T-helper 22 cell (primary cell): Measurements from ENCODE around the gene SLC35B2.

Experiments
- DNase-seq: peaks from one replicate; pipeline ENCODE4 v3.0.0-alpha.2; 2020; ENCODE audit warnings: low read depth

Gene SLC35B2

DNA sequence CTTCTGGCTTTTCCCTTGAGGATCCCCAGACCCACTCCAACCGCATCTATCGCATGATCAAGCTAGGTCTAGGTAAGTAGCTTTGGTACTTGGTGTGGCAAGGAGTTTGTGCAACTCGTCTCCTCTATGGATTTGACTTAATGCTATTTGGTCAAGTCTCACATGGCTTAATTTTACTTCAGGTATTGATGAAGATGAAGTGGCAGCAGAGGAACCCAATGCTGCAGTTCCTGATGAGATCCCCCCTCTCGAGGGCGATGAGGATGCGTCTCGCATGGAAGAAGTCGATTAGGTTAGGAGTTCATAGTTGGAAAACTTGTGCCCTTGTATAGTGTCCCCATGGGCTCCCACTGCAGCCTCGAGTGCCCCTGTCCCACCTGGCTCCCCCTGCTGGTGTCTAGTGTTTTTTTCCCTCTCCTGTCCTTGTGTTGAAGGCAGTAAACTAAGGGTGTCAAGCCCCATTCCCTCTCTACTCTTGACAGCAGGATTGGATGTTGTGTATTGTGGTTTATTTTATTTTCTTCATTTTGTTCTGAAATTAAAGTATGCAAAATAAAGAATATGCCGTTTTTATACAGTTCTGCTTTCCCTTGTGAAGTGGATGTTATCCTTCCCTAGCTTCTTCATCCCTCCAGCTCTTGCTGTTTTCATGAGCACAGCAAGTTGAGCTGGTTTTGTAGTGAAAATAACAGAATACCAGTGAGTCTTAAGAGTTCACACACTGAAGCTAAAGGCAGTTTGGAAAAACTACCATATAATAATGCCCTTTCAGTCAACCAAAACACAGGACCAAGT lies 3.8 kb downstream of the SLC35B2 start:
- DNase-seq = no peak

DNA sequence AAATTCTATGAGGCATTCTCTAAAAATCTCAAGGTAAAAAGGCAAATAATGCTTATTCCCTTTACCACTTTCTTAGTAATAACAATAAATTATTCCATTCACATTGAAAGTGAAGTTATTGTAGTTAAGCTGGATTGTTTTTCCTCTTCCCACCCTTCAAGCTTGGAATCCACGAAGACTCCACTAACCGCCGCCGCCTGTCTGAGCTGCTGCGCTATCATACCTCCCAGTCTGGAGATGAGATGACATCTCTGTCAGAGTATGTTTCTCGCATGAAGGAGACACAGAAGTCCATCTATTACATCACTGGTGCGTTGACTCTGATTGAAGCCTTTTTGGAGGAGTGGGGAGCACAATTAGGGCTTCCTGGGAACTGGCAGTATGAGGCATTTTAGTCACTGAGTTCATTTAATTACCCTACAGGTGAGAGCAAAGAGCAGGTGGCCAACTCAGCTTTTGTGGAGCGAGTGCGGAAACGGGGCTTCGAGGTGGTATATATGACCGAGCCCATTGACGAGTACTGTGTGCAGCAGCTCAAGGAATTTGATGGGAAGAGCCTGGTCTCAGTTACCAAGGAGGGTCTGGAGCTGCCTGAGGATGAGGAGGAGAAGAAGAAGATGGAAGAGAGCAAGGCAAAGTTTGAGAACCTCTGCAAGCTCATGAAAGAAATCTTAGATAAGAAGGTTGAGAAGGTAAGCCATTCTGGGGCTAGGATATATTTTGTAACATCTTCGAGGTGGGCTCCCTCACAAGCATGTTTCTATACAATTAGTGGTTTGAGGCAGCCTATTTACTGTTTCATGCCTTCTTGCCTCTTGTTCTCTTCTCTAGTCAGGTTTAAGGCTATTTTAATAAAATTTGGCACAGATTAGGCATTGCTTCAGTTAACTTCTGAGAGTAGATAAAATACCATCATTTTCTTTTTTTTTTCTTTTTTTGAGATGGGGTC lies 5.5 kb downstream of the SLC35B2 start:
- no peak for DNase-seq

DNA sequence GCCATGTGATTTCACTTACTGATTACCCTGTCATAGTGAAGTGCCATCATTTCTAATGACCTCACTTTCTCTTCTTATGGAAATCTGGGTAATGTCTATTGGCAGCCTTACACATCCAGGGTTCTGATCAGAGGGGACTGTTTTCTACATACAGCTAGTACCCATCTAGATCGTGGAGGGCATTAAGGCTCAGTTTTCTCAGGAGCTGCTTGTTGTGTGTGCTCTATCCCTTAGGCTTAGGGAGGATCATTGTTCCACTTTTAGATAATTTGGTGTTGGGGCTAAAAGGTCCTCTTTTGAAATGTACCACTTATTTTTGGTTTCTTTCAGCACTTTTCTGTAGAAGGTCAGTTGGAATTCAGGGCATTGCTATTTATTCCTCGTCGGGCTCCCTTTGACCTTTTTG lies 6.6 kb downstream of the SLC35B2 start:
- DNase-seq = no peak

DNA sequence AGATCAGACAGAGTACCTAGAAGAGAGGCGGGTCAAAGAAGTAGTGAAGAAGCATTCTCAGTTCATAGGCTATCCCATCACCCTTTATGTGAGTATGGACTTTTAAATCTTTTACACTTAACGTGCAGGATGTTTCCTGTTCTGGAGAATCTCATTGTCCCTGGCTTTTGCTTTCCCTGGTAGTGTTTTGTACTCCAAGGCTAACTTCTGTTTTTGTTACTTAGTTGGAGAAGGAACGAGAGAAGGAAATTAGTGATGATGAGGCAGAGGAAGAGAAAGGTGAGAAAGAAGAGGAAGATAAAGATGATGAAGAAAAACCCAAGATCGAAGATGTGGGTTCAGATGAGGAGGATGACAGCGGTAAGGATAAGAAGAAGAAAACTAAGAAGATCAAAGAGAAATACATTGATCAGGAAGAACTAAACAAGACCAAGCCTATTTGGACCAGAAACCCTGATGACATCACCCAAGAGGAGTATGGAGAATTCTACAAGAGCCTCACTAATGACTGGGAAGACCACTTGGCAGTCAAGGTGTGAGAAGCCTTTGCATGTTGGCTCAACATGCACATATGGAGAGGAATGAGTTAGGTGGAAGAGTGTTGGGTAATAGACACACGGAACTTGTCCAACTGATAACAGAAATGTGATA lies 7.1 kb downstream of the SLC35B2 start:
- DNase-seq = no peak

DNA sequence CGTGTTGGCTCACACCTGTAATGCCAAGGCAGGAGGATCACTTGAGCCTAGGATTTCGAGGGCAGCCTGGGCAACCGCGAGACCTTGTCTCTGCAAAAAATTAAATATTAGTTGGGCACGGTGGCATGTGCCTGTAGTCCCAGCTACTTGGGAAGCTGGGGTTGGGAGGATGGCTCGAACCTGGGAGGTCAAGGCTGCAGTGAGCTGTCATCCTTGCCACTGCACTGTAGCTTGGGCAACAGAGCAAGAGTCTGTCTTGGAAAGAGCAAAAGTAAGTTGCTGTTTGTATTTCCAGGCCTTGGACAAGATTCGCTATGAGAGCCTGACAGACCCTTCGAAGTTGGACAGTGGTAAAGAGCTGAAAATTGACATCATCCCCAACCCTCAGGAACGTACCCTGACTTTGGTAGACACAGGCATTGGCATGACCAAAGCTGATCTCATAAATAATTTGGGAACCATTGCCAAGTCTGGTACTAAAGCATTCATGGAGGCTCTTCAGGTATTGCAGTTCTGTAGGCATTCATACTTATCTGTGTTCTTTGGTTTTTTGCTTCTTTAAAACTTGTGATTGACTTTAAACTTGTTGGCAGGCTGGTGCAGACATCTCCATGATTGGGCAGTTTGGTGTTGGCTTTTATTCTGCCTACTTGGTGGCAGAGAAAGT lies 8.1 kb downstream of the SLC35B2 start:
- DNase-seq = no peak

DNA sequence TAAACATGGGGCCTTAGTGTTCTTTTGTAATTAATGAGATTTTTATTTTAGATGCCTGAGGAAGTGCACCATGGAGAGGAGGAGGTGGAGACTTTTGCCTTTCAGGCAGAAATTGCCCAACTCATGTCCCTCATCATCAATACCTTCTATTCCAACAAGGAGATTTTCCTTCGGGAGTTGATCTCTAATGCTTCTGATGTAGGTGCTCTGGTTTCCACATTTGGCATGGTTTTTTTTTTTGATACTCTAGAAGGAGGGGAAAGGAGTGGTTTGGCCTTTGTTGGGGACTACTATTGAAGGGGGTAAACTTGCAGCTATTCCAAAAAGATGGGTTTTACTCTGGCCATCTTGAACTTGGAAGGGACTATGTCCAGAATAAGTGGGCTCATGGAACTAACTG lies 8.7 kb downstream of the SLC35B2 start:
- DNase-seq = no peak

DNA sequence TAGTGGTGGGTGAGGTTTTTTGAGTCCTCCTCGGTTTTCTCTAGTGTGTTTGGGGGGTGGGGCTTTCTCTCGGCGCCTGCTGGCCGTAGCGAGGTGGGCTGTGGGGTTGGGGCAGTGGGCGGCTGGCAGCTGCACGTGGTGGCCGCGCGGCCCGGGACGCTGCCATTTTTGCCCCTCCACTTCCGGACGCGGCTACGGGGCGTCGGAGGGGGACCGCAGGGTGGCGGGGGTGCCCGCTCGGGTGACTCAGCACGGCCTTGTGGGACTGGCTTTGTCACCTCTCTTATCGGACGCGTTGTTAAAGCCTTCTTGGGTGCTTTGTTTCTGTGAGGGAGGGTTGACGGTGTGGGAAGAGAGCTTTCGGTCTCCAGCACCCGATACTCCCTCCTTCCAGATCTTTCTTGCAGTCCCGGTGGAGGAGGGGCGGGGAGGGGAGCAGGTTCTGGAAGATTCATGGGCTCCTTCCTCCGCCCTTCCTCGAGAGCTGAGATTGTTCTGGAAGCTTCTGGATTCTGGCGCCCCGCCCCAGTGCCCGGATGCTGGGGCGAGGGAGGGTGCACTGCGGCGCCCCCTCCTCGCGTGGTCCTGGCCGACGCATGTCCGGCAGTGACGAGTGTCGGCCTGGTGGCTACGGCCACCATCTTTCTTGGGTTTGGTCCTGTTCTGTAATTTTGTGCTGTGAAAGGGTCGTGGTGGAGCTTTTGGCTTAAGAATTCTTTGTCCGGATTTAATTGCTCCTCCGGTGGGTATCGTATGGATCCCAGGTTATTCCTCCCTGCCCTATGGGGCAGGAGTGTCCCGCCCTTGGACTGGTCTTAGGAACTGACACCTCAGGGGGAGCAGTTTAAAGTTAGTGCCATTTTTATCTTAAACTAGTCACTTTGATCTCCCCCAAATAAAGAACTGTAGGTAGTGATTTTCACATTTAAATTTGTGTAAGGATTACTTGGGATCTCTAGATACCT lies 9.7 kb downstream of the SLC35B2 start:
- DNase-seq = peak; percentile 87

DNA sequence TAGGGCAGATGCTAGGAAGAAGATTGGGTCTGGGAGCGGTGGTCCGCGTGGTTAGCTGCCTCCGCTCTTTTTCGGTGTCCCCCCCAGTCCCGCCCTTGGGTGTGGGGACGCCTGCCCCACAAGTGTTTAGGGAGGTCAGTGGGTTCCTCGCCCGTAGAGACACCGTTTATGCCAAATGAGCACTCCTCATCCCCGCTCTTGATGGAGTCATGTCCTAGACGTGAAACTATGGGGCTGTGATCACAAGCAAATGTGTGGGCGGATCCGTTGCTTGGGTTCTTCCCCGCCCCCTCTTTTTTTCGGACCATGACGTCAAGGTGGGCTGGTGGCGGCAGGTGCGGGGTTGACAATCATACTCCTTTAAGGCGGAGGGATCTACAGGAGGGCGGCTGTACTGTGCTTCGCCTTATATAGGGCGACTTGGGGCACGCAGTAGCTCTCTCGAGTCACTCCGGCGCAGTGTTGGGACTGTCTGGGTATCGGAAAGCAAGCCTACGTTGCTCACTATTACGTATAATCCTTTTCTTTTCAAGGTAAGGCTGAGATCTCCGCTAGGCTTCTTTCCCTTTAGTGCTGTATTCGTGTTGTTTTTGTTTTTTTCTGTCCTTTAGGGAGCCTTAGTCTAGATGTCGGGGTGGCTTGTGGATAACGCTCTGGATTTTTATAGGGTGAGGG lies 10.5 kb downstream of the SLC35B2 start, which contains the start of gene HSP90AB1:
Gene HSP90AB1 (plus strand): TSS at position 439 of the 675 bp plus-strand sequence. CDS start 1,529 bp downstream, outside the sequence.
- DNase-seq = peak; percentile 96

DNA sequence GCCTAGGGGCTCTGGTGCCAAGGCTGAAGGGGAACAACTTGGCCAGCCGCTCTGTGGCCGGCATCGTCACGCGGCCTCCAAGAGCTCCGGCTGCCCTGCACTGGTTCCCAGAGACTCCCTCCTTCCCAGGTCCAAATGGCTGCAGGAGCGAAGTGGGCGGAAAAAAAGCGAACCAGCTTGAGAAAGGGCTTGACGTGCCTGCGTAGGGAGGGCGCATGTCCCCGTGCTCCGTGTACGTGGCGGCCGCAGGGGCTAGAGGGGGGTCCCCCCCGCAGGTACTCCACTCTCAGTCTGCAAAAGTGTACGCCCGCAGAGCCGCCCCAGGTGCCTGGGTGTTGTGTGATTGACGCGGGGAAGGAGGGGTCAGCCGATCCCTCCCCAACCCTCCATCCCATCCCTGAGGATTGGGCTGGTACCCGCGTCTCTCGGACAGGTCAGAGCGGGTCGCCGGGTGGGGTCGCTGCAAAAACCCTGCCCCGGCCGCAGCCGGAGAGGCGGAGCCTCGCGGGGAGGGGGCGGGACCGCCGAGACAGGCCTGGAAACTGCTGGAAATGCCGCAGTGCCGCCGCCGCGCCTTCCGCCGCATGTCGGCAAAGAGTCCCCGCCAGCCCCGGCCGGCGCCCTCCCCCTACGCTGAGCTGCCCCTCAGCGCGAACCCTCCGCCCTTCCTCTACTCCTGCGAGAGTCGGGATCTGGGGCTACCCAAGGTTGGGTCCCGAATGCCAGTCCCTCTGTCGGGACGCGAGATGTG lies 11.2 kb downstream of the SLC35B2 start:
- DNase-seq = peak; percentile 61

DNA sequence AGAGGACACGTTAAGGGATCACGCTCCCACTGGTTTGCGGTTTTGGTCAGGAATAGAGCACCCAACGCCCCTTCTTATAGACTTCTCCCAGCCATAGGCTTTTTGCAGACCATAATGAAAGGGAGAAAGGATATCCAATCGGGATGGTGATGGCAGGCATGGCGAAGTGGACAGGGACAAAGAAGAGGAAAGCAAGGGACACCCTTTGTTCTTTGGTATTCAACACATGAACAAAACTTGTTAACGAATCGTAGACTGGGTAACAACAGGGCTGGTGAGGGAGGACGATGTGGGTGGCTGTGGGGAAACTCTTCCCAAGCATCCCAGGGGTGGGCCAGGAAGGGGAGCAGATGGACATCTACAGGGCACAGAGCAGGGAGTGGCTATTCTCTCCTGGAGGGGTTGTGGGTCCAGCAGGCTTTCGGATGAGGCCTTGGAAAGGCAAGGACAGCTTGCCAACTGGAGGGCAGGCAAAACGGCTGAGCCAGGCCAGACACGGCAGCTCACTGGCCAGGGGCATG lies 11.9 kb downstream of the SLC35B2 start:
- DNase-seq = no peak

DNA sequence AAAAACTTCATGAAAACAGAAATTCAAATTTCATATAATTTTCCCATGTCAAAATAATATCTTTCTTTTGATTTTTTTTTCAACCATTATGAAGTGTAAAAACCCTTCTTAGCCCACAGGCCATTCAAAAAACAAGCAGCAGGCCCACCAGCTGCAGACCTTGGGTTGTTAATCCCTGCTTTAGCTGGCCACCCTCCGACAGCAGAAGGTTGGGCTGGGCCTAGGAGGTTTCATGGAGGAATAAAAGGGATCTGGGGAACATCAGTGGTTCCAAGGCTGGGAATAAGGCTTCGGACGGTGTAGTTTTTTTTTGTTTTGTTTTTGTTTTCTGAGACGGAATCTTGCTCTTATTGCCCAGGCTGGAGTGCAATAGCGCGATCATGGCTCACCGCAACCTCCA lies 14.0 kb downstream of the SLC35B2 start:
- no peak for DNase-seq

DNA sequence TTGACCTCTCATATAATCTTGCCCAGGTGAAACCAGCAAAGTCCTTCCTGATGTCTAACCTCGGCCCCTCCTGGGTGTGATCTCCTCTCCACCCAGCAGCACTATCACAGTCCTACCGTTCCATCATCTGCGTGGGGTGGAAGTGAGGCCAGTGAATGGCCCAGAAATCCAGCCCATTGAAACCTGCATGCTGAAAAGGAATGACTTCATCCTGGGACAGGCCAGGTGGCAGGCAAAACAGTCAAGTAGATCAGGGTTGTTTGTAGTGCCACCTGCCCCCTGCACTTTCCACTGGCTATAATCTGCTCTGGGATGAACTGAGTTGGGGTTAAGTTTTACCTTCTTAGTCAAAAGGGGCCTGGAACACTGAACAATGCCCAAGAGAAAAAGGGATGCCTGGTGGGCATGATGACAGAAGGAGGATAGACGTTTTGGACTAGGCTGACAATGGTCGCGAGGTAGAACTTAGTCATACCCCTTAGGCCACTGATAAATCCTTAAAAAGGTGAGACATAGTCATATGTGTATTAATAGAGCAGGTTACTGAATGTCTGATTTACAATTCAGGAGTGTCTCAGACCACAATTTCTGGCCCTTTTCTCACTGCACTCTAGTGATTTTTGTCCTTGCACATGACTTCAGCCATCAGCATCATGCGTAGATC lies 18.5 kb downstream of the SLC35B2 start:
- DNase-seq = no peak

DNA sequence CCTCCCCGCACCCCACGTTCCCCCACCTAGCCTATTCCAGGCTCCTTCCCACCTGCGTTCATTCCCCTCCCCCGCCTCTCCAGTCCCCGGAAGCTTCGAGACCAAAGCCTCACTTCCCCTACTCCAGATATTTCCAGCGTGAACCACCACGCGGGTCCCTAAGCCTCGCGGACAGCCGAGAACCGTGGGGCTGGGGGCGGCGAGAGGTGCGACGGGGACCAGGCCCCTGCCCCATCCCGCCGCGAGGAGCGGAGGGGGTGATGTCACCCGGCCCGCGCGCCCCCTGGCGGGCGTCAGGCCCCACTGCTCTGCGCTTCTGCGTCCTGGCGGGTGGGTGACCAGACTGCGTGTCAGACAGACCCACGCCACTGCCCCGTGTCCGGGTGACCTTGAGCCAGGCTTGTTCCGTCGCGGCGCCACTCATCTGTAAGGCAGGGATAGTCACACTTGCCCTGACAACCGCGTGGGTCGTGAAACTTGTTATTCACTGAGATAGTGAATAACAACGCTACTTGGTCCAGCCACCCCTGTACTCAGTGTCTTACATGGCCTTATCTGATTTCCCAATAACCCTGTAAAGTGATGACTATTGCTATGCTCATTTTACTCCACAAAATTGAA lies 19.4 kb downstream of the SLC35B2 start:
- DNase-seq = peak; percentile 54

DNA sequence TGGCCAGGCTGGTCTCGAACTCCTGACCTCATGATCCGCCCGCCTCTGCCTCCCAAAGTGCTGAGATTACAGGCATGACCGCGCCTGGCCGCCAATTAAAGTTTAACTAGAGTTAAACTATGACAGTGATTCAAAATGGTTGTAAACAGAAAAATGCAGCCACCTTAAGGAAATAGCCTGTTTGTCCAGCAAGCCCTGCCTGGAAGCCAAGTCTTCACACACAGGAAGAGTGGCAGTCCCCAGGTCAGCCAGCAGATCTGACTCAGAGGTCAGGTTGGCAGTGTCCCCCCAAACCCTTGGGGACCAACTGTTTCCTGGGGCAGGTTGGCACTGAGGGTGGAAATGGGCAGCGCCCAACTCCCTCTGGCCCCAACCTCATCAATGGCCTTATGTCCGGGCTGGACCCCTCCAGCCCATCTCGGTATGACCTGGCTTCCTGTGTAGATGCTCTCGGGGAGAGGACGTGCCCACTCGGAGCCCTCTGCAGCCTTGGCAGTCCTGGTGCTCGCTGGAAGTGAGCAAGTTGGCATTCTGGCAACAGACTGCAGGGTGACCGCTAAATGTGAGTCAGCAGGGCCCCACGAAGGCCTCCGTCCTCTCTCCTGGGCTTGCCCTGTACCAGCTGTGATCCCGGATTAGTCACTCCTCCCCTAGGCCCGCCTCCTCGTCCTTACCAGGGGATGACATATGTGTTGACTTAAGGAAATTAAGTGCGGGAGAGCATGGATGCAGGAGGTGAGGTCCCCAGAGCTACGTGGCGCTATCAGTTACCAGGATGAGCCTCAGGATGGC lies 20.1 kb downstream of the SLC35B2 start:
- peak; percentile 58 for DNase-seq

DNA sequence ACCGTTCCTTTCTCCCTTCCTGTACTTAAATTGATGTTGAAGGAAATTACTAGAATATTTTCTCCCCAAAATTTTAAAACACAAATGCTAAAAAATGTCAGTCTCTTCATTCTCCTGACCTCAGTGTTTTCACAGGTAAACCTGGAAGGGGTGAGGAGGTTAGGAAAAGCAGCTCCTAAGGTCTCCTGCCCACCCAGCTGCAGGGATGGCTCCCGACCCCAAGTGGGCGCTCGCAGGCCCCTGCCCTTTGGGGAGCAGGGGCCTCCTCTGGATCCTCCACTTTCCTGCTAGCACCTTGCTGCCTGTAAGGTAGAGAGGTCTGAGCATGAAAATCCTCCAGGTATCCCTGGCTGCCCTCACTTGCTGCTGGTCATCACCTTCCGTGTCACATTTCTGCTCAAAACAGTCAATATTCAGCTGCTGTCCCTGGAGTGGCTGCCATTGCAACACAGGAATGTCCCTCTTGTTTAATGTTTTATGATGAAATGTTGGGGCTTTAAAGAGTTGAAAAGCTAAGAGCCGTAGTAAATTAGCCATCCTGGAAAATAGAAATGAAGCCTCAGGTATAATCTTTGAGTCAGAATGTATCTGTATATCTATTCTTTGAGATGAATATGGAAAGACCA lies 21.3 kb downstream of the SLC35B2 start:
- no peak for DNase-seq

DNA sequence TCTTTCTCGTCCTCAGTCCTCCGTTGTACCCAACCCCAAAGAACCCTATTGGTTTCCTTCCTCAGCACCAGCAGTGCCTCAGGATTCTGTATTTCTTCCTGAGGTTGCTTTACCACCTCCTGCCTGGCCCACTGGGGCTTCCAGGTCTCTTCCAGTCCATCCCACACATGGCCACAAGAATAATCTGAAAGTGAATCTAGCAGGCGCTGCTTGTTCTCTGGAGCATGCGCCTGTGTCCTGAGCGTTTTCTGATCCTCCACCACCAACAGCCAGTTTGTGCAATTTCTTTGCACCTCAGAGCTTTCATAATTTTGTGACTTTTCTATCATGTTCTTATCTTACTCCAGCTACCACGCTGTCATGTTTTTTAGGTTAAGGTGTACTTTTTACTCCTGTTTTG lies 22.1 kb downstream of the SLC35B2 start:
- DNase-seq = no peak
